H1 (cell line): ENCODE measurements around the gene ZNF219. TPM values are rescaled to one million over a fixed set of nuclear protein-coding genes. Genes with fewer than 3 reads are reported as not detected.

ENCODE experiments used
- CHD1 ChIP-seq: IDR thresholded peaks from 2 replicates; pipeline ENCODE4 v1.6.1; 2012; ENCODE audit warnings: low read depth, low read length, improper control_type of control experiment
- GABPA ChIP-seq: IDR thresholded peaks from 2 replicates; pipeline ENCODE4 v1.6.1; 2011; ENCODE audit warnings: mild to moderate bottlenecking, low read length, moderate library complexity, borderline replicate concordance; ENCODE audit not compliant: insufficient read depth
- NRF1 ChIP-seq: IDR thresholded peaks from 2 replicates; pipeline ENCODE4 v1.6.1; 2011; ENCODE audit warnings: mild to moderate bottlenecking, low read depth, low read length, improper control_type of control experiment
- SAP30 ChIP-seq: fragments of 300-600 bp; sonication (generic); IDR thresholded peaks from 2 replicates; pipeline ENCODE4 v1.7.1; 2012; ENCODE audit warnings: low read length, moderate library complexity, mild to moderate bottlenecking, inconsistent platforms; ENCODE audit not compliant: insufficient read depth, insufficient replicate concordance
- SP4 ChIP-seq: IDR thresholded peaks from 2 replicates; pipeline ENCODE4 v1.6.1; 2012; ENCODE audit warnings: low read length, inconsistent platforms
- TBP ChIP-seq: IDR thresholded peaks from 2 replicates; pipeline ENCODE4 v1.6.1; 2011; ENCODE audit warnings: low read depth, low read length, improper control_type of control experiment
- TCF12 ChIP-seq: IDR thresholded peaks from 2 replicates; pipeline ENCODE4 v1.6.1; 2011; ENCODE audit warnings: low read depth, mild to moderate bottlenecking, low read length
- polyA plus RNA-seq, 7 experiments: library from polyadenylated mRNA; depleted of rRNA in 3 of 7; stranded (reverse) in 5 of 7; unstranded in 2 of 7; fragments of >200 nt in 5 of 7; fragments of 200-250 nt in 2 of 7; gene quantifications; 1 replicate in 5 of 7; 2 replicates in 1 of 7; 4 replicates in 1 of 7; pipeline versions ENCODE4 v1.2.1 to v1.2.3, GENCODE V29; 2011 to 2013; ENCODE audit warnings: missing spikeins in 2 of 7, mixed read lengths in 2 of 7
- total RNA-seq: library from RNA; stranded (reverse); fragmentation: NEBNext Ultra II Directional; extraction: Animal tissue kit (Norgen Biotek cat#: 25700); gene quantifications from 2 replicates; pipeline ENCODE4 v1.2.1, GENCODE V29; 2021
- TF ChIP-seq, protein P1 (sequence below): IDR thresholded peaks from 2 replicates; pipeline ENCODE4 v1.6.1; 2011; ENCODE audit warnings: low read length, improper control_type of control experiment
- TF ChIP-seq, protein P2 (sequence below): IDR thresholded peaks from 2 replicates; pipeline ENCODE4 v1.6.1; 2012; ENCODE audit warnings: inconsistent platforms

Gene ZNF219
- total and polyA plus RNA-seq, 2 of the 8 experiments (the other 6 are each of a cell fraction or from before 2014, with no cell fraction given) = 113 to 160 TPM

DNA sequence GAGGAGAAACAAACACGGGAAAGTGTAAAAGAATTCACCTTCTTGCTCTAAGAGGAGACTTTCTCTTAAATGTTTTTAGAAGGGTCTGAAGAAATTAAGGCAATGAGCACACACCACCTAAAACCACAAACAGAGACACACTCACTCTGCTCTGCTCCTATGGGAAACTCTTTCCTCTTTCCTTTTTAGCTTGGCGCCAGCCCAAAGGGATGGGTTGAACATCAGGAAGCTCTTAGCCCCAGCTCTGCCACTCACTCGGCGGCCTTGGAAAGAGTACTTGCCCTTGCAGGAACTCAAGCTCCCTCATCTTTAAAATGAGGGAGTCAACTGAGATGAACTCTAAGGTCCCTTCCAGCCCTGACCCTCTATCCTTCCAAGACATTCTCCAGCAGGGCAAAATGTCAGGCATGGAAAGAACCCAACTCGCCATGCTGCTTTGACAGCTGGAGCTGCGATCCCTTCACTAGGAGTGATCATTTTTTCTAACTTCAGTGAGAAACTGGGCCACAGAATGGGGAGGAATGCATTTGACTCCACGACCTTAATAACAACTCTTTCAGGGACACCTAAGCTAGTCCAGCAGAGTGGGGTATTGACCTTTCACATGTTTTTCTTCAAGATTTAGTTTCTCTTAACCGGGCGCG is 41.8 kb downstream of the ZNF219 start (continued):
- TF ChIP-seq, protein P1, sequence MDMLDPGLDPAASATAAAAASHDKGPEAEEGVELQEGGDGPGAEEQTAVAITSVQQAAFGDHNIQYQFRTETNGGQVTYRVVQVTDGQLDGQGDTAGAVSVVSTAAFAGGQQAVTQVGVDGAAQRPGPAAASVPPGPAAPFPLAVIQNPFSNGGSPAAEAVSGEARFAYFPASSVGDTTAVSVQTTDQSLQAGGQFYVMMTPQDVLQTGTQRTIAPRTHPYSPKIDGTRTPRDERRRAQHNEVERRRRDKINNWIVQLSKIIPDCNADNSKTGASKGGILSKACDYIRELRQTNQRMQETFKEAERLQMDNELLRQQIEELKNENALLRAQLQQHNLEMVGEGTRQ = no peak
- no peak for TF ChIP-seq CHD1
- TF ChIP-seq NRF1 = no peak
- TF ChIP-seq GABPA = no peak
- TF ChIP-seq, protein P2, sequence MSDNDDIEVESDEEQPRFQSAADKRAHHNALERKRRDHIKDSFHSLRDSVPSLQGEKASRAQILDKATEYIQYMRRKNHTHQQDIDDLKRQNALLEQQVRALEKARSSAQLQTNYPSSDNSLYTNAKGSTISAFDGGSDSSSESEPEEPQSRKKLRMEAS = no peak
- TF ChIP-seq TBP = no peak
- no peak for TF ChIP-seq SP4
- no peak for TF ChIP-seq TCF12
- TF ChIP-seq SAP30 = no peak
